Stimulated activated naive CD8-positive, alpha-beta T cell treated with anti-CD3 and anti-CD28 coated beads, Interleukin-15, amount 100 ng/mL, for 72 hours (primary cell): Measurements from ENCODE around the gene BFSP2.

ENCODE experiments used
- ATAC-seq: fragments of 150-1000 bp; cut with Tn5 transposase; 2 replicates; pipeline ENCODE4 v1.10.0; 2021; ENCODE audit warnings: mild to moderate bottlenecking, moderate library complexity
- DNase-seq, 2 donors: peaks; one replicate each; pipeline ENCODE4 v3.0.0; 2021 to 2022
- H3K27ac Mint-ChIP-seq, 2 donors: one replicate each; pipeline ENCODE4 v1.8.0; 2022; ENCODE audit warnings: mild to moderate bottlenecking in 2 of 2, mixed read lengths in 2 of 2, moderate library complexity in 2 of 2
- H3K27me3 Mint-ChIP-seq: one replicate; pipeline ENCODE4 v1.8.0; 2022; ENCODE audit warnings: mixed read lengths
- H3K4me1 Mint-ChIP-seq: one replicate; pipeline ENCODE4 v1.8.0; 2022; ENCODE audit warnings: mild to moderate bottlenecking, mixed read lengths
- H3K4me3 Mint-ChIP-seq, 2 donors: one replicate each; pipeline ENCODE4 v1.8.0; 2022; ENCODE audit warnings: mild to moderate bottlenecking in 2 of 2, mixed read lengths in 2 of 2, moderate library complexity in 1 of 2
- H3K9me3 Mint-ChIP-seq, 2 donors: one replicate each; pipeline ENCODE4 v1.8.0; 2022; ENCODE audit warnings: mixed read lengths in 2 of 2

Gene BFSP2

DNA sequence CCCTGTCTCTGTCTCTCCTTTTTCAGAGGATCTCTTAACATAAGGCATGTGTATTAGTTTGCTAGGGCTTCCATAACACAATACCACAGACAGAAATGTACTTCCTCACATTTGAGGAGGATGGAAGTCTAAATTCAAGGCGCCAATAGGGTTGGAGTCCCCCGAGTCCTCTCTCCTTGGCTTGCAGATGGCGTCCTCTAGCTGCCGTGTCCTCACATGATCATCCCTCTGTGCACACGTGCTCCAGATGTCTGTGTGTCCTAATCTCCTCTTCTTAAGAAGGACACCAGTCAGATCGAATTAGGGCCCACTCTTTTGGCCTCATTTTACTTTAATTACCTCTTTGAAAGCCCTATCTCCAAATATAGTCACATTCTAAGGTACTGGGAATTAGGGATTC, 23.0 kb upstream of the BFSP2 start:
- H3K27ac Mint-ChIP-seq, result no peak overlapping the region
- H3K9me3 Mint-ChIP-seq, result no peaks in the 10 kb centered on the region
- H3K4me3 Mint-ChIP-seq, result no peak overlapping the region
- H3K27me3 Mint-ChIP-seq, result no peaks in the 10 kb centered on the region
- no peak for DNase-seq
- H3K4me1 Mint-ChIP-seq, result no peaks in the 10 kb centered on the region
- no peak for ATAC-seq

DNA sequence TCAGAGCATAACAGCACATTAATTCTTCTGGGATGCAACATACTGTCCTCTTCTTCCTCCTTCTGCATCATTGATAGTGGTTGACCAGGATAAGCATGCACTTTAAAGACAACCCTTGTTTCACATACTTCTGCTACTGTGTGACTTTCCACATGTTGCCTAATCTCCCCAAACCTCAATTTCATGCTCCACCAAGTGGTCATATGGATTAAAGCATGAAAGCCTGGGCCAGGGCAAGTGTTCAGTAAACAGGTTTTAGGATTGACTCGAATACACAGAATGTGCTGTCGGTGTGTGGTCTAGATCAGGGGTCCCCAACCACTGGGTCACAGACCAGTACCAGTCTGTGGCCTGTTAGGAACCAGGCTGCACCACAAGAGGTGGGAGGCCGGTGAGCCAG, 22.5 kb upstream of the BFSP2 start:
- Mint-ChIP-seq H3K4me3 (no peak overlapping the region), H3K9me3 (no peaks in the 10 kb centered on the region), H3K27ac (no peak overlapping the region), H3K27me3 (no peaks in the 10 kb centered on the region), H3K4me1 (no peaks in the 10 kb centered on the region)
- no peak for DNase-seq
- no peak for ATAC-seq

DNA sequence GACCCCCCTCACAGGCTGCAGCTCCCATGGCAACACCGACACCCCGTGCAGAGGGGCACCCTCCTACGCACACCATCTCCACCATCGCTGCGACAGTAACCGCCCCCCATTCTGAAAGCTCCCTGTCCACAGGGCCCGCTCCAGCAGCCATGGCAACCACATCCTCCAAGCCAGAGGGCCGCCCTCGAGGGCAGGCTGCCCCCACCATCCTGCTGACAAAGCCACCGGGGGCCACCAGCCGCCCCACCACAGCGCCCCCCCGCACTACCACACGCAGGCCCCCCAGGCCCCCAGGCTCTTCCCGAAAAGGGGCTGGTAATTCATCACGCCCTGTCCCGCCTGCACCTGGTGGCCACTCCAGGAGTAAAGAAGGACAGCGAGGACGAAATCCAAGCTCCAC, 19.9 kb upstream of the BFSP2 start:
- Mint-ChIP-seq H3K9me3 (no peaks in the 10 kb centered on the region), H3K4me3 (no peak overlapping the region), H3K27me3 (no peaks in the 10 kb centered on the region), H3K27ac (no peak overlapping the region), H3K4me1 (no peaks in the 10 kb centered on the region)
- DNase-seq (no peak), ATAC-seq (peak; percentile 27)

DNA sequence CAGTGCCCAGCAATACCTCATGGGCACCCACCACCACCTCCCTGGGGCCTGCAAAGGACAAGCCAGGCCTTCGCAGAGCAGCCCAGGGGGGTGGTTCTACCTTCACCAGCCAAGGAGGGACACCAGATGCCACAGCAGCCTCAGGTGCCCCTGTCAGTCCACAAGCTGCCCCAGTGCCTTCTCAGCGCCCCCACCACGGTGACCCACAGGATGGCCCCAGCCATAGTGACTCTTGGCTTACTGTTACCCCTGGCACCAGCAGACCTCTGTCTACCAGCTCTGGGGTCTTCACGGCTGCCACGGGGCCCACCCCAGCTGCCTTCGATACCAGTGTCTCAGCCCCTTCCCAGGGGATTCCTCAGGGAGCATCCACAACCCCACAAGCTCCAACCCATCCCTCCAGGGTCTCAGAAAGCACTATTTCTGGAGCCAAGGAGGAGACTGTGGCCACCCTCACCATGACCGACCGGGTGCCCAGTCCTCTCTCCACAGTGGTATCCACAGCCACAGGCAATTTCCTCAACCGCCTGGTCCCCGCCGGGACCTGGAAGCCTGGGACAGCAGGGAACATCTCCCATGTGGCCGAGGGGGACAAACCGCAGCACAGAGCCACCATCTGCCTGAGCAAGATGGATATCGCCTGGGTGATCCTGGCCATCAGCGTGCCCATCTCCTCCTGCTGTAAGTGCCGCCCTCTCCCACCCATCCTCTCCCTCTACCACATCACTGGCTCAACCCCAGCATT, 19.2 kb upstream of the BFSP2 start:
- DNase-seq (no peak), ATAC-seq (no peak)
- Mint-ChIP-seq H3K27ac (peak overlapping the region in 1 of 2 donors; percentile 86), H3K4me3 (no peak overlapping the region), H3K9me3 (no peaks in the 10 kb centered on the region), H3K4me1 (no peaks in the 10 kb centered on the region), H3K27me3 (no peaks in the 10 kb centered on the region)

DNA sequence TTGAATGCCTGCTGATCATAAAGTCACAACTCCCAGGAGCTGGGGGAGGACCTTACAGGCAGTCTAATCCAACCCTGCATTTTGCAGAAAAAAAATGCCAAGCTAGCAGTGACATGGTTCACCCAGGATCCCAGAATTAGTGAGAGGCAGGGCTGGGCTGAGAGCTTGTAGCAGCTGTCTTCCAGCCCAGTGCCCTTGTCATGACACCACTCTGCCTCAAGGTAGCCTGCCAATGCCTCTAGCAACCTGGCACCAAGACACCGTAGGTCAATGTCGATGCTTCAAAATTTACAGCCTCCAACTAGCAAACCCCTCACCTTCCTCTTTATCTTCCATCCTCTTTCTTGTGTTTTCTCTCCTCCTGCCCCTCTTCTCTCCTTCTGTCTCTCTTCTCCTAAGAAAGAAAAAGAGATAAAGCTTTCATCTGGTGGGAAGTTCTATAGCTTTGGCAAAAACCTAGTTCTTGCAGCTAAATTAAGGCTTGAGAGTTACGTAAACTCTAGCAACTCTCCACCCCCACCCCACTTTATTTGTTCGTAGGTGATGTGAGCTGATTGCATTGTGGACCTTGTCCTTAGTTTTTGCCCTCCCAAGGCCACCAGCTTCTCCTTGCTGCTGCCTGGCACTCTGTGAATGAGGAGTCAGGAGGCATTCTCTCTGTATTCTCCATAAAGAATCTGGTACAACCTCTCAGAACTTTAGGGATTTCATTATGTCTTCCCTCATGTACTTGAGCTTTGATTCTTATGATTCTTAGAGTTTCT, 18.3 kb upstream of the BFSP2 start:
- Mint-ChIP-seq H3K27ac (peak overlapping the region in 1 of 2 donors; percentile 34), H3K27me3 (no peaks in the 10 kb centered on the region), H3K4me3 (no peak overlapping the region), H3K4me1 (no peaks in the 10 kb centered on the region), H3K9me3 (no peaks in the 10 kb centered on the region)
- DNase-seq, result no peak
- ATAC-seq, result no peak

DNA sequence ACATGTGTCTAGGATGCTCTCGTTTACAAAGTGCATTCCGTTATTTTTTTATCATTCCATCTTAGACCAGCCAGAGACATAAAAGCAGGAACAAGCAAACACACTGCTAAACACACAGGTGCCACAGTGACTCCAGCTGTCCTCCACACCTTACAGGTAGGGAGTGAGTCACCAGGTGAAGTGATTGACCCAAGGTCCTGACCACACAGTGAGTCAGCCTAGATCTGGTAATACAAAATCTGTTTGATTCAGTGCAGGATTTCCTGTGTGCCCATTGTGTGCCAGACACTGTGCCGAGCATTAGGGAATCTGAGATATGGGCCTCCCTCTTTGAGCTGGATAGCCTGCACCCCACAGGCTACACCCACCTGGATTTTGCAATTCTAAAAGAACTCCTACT, 16.7 kb upstream of the BFSP2 start:
- no peak for DNase-seq
- ATAC-seq, result no peak
- Mint-ChIP-seq H3K27ac (no peak overlapping the region), H3K4me1 (no peaks in the 10 kb centered on the region), H3K27me3 (no peaks in the 10 kb centered on the region), H3K9me3 (no peaks in the 10 kb centered on the region), H3K4me3 (no peak overlapping the region)

DNA sequence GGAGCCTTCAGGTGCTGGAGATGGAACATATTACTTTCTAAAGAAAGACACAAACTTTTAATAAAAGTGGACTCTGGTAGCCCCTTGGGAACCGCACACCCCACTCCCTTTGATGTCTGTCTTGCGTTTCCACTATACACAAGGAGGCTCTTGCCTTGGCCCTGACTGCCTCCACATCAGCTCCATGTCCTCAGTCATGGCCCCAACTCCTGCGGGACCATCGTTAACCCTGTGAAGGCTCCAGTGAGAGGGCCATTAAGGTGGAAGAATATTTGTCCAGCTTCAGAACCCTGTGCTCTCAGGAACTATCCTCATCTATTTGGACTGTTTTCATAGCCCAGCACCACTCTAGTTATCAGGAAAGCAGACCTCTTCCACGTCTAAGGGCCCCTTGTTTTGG, 16.1 kb upstream of the BFSP2 start:
- ATAC-seq (no peak), DNase-seq (no peak)
- Mint-ChIP-seq H3K27me3 (no peaks in the 10 kb centered on the region), H3K9me3 (no peaks in the 10 kb centered on the region), H3K27ac (peak overlapping the region in 1 of 2 donors; percentile 67), H3K4me3 (no peak overlapping the region), H3K4me1 (no peaks in the 10 kb centered on the region)

DNA sequence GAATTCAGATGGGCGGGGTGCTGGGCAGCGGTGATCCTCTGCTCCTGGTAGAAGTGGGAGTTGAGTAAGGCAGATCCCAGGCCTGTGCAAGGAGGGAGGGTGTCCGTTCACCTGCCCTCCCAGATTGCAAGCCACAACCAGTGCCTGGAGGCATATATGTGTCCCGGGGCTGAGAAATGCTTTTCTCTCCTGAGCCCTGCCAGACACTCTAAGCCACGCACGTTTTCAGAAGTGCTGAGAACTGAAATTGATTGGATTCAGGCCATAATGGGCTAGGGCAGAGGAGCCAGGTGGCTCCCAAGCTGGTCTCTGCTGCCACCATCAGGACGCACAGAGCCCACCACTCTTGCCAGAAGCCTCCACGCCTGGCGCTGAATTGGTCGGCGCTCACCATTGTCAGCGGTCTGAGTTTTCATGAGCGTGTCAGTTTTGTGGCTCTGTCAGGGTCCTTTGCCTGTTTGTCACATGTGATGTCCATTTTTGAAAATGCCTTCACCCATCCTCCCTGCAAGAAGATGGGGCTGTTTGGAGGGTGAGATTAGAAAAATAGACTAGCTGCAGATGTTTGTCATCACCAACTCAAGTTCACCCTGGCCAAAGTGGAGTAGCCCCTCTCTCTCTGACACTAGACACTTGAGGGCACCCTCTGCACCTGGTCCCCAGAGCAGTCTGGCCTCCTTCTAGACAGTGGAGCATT, 15.4 kb upstream of the BFSP2 start:
- DNase-seq (peak; percentile 23 to 34), ATAC-seq (peak; percentile 66)

DNA sequence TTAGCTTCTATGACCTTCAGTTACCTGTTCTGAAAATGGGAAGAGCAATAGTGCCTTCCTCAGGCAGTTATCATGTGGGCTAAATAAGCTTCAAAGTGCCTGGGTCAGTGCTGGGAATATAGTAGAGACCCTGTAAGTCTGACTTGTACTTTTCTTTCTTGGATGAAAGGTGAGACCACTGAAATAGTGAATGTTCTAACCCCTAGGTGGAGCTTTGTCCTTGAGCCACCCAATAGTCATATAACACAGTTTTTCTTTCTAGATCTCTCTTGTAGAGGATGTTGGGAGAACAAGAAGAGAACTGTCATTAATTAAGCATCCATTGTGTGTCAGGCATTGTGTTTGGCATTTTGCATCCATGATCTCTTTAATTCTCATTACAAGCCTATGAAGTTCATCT, 13.0 kb upstream of the BFSP2 start:
- H3K4me3 Mint-ChIP-seq, result no peak overlapping the region
- no peaks in the 10 kb centered on the region for H3K9me3 Mint-ChIP-seq
- ATAC-seq, result no peak
- no peaks in the 10 kb centered on the region for H3K4me1 Mint-ChIP-seq
- H3K27me3 Mint-ChIP-seq, result no peaks in the 10 kb centered on the region
- peak overlapping the region in 1 of 2 donors; percentile 69 for H3K27ac Mint-ChIP-seq
- no peak for DNase-seq

More for the DNA sequence above, 15.4 kb upstream of the BFSP2 start:
- no peaks in the 10 kb centered on the region for H3K4me1 Mint-ChIP-seq
- H3K27me3 Mint-ChIP-seq, result no peaks in the 10 kb centered on the region
- H3K4me3 Mint-ChIP-seq, result no peak overlapping the region
- H3K9me3 Mint-ChIP-seq, result no peaks in the 10 kb centered on the region
- H3K27ac Mint-ChIP-seq, result peak overlapping the region in 1 of 2 donors; percentile 27

DNA sequence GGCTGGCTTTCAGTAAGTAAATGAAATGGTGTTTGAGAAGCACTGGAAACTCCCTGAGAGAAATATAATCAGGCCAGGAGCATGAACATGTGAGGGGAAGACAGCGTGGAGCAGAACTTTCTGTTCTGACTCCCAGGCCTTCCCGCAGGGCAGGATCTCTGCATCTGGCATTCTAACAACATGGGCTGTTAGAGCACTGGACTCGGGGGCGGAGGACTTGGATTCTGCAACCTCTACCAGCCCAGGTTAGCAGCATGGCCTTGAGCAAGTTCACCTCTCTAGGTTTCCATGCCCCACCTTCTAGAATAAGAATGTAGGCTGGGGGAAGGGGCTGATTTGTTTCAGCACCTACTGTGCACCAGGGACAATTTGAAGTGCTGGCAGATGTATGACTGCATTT, 12.5 kb upstream of the BFSP2 start:
- H3K4me1 Mint-ChIP-seq, result no peaks in the 10 kb centered on the region
- no peak overlapping the region for H3K4me3 Mint-ChIP-seq
- H3K9me3 Mint-ChIP-seq, result no peaks in the 10 kb centered on the region
- H3K27me3 Mint-ChIP-seq, result no peaks in the 10 kb centered on the region
- DNase-seq (no peak), ATAC-seq (no peak)
- H3K27ac Mint-ChIP-seq, result peak overlapping the region in 1 of 2 donors; percentile 69

DNA sequence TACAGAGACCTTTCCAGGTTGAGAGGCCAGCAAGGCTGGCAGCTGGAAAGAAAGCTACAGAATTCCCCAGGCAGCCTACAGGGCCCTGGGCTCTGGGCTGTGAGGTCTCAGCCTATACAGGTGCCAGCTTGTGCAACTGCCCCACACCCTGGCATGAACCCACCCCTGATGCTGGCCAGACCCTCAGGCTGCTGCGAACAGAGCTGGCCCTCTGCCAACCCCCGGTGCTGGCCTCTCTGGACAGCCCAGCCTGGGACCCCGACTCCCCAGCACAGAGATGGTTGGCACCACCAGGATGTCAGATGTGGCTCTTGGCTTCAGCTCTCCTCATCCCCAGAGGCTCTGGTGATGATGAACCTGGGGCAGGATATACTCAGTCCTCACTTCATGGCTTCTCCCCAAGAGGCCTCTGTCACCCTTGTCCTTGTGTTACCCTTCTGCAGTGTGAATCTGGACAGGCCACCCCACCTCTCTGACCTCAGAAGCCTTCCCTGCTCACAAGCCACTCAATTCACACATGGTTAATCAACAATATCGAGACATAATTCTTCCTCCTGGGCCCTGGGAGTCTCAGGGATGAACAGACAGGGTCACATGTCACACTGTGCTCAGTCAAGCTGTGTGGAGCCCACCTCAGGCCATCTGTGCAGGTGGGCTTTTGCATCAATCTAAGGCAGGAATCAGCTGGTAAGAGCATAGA, 11.0 kb upstream of the BFSP2 start:
- no peak overlapping the region for H3K4me3 Mint-ChIP-seq
- no peaks in the 10 kb centered on the region for H3K9me3 Mint-ChIP-seq
- H3K27me3 Mint-ChIP-seq, result no peaks in the 10 kb centered on the region
- peaks cover 9% of the 10 kb centered on the region for H3K4me1 Mint-ChIP-seq
- no peak for DNase-seq
- ATAC-seq, result peak; percentile 29
- peak overlapping the region; percentile 17 to 48 for H3K27ac Mint-ChIP-seq

DNA sequence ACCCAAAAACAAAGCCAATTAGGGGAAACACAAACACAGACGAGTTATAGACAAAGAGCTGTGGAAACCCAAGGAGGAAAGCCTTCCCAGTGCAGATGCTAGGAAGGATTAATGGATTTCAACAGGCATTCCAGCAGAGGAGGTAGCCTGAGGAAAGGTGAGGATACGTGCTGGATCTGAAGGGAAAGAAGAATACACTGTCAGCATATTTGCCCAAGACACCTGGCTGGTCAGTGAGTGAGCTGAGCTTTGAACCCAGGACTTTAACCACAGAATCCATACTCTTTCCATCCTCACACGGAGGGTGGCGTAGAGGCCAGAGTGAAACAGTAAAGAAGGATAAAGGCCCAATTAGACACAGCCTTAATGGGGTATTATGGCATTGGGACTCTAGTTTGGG, 9.1 kb upstream of the BFSP2 start:
- no peak overlapping the region for H3K4me3 Mint-ChIP-seq
- peaks cover 16% of the 10 kb centered on the region for H3K4me1 Mint-ChIP-seq
- H3K27me3 Mint-ChIP-seq, result no peaks in the 10 kb centered on the region
- no peak overlapping the region for H3K27ac Mint-ChIP-seq
- ATAC-seq, result no peak
- DNase-seq, result no peak
- peaks cover 0 to 5% of the 10 kb centered on the region in 2 donors for H3K9me3 Mint-ChIP-seq

DNA sequence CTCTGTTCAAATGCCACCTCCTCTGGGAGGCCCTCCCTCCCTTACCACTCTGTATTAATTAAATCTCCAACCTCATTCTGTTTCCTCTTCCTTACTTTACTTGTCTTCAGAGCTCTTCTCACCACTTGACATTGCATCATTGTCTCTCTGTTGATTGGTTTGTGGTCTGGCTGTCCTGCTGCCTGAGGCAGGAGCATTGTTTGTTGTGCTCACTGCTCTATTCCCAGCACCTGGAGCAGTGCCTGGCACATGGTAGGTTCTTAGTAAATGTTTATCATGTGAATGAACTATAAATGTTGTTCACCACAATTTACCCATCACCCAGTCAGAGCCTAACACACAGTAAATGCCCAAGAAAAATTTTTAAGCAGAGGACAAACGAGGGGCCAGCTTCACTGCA, 6.7 kb upstream of the BFSP2 start:
- H3K27ac Mint-ChIP-seq, result peak overlapping the region; percentile 17 to 77
- H3K27me3 Mint-ChIP-seq, result no peaks in the 10 kb centered on the region
- DNase-seq (no peak), ATAC-seq (no peak)
- H3K4me1 Mint-ChIP-seq, result peaks cover 16% of the 10 kb centered on the region
- H3K9me3 Mint-ChIP-seq, result peaks cover 0 to 5% of the 10 kb centered on the region in 2 donors
- no peak overlapping the region for H3K4me3 Mint-ChIP-seq

DNA sequence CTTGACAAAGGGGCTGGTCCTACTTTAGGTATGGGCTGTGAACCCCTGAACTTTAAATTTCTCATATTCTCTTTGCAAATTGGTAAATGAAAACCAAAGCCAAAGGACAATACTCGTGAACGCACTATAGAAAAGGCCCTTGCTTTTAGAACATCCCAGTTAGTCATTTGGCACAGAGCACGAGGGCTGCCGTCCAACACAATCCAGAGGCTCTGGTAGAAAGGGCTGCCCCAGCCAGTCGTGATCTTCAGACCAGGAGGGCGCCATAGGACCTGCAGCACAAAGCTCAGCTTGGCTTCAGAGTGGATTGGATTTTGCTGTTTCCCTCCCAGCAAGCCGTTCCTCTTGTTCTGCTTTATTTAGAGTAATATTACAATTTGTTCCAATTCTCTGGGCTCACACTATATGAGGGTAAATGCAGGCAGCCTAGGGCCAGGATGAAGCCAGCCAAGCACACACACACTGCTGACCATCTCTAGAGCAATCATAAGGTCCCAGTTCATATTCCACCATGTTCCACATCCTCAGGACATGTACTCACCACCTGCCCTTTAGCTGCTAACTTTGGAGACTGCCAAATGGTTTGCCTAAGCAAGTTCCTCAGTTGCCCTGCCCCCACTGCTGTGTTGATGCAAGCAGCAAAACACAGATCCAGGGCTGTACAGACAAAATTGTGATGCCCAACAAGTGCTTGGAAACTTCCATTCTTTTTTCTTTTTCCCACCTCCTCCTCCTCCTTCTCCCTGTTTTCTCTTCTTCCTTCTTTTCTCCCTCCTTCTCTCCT, 6.0 kb upstream of the BFSP2 start:
- no peak for DNase-seq
- H3K9me3 Mint-ChIP-seq, result peaks cover 0 to 5% of the 10 kb centered on the region in 2 donors
- peaks cover 16% of the 10 kb centered on the region for H3K4me1 Mint-ChIP-seq
- H3K4me3 Mint-ChIP-seq, result no peak overlapping the region
- H3K27me3 Mint-ChIP-seq, result no peaks in the 10 kb centered on the region
- no peak for ATAC-seq
- no peak overlapping the region for H3K27ac Mint-ChIP-seq
